ENCODE data around the gene ALPG. TPM values are rescaled to one million over a fixed set of nuclear protein-coding genes. Genes with fewer than 3 reads are reported as not detected.
"Not testable (repeated sequence)": the region's sequence is repeated elsewhere in the genome, so short reads cannot be mapped to it uniquely, and the experiment has no call there.

ALPG gene
- total RNA-seq: not detected in 2 replicates
- polyA plus RNA-seq (2012): not detected

GRCh38 chr2:232406556-232407310 is at the start of gene ALPG:
Gene ALPG (plus strand): TSS chr2:232406844. CDS start chr2:232406895, 51 bp downstream.
- no peak for DNase-seq (ENCODE audit: low read depth)

DNA sequence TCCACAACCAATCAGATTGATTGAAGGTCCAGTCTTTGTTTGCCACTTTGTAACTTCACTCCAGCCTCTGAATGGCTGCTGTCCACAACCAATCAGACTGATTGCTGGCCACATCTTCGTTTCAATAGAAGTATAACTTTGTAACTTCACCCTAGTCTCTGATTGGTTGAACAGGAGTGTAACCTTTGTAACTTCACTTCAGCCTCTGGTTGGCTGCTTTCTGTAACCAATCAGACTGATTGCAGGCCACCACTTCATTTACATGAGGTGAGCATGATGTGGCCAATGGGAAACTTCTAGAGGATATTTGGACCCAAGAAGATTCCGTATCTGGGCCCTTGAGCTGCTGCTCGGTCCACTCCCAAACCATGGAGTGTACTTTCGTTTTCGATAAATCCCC is 45.0 kb upstream of the ALPG start:
- DNase-seq (ENCODE audit: low read depth): no peak

DNA sequence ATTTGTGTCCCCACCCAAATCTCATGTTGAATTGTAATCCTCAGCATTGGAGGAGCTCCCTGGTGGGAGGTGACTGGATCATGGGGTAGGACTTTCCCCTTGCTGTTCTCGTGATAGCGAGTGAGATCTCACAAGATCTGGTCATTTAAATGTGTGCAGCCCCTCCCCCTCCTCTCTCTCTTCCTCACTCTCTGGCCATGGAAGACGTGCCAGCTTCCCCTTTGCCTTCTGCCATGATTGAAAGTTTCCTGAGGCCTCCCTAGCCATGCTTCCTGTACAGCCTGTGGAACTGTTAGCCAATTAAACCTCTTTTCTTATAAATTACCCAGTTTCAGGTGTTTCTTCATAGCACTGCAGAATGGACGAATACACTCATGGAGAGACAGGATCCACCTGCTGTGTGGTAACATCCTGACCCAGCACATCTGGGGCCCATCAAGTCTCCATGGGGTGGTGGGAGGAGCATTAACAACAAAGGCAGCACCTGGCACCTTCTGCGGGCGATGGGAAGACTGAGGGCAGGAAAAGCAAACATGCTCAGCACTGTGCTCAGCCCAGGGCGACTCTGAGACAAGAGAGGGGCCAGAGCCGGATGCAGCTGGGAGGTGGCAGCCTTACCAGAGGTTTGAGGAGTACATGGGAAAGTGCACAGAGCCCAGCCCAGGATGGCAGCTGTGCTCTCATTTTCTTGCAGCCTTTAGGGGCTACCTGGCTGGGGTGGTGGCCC is 44.3 kb upstream of the ALPG start:
- DNase-seq (ENCODE audit: low read depth): no peak

- not testable (repeated sequence) for DNase-seq (ENCODE audit: low read depth)
Measured at GRCh38 chr2:232363064-232363783, 43.4 kb upstream of the ALPG start.

- DNase-seq (ENCODE audit: low read depth): peak; percentile 10
Measured at GRCh38 chr2:232363784-232364615, 42.6 kb upstream of the ALPG start.

GRCh38 chr2:232364806-232365594 is 41.6 kb upstream of the ALPG start:
- not testable (repeated sequence) for DNase-seq (ENCODE audit: low read depth)

DNA sequence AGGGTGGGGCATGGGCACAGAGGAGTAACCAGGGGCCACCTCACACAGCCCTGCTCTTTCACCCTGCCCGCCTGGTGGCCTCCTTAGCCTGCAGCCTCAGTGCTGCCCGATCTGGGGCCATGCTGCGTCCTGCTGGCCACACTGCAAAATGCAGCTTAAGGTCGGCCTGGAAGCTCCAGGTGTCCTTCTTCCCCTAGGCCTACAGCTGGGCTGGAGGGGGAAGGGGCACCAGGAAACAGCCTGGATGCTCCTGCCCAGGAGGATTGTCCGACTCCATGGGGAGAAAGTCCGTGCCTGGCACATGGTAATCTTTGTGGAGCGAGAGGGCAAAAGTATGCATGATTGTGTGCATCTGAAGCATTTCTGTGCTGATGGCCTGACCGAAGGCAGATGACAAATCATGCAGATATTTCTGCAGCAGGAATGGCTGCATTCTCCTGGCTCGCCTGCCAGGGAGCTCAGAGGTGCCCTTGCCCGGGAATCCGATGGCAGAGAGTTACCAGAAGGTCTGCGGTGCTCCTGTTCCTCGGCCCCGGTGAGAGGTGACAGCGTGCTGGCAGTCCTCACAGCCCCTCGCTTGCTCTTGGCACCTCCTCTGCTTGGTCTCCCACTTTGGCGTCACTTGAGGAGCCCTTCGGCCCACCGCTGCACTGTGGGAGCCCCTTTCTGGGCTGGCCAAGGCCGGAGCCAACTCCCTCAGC is 40.9 kb upstream of the ALPG start:
- DNase-seq (ENCODE audit: low read depth): peak; percentile 27

GRCh38 chr2:232366461-232366860 is 40.2 kb upstream of the ALPG start:
- not testable (repeated sequence) for DNase-seq (ENCODE audit: low read depth)

DNA sequence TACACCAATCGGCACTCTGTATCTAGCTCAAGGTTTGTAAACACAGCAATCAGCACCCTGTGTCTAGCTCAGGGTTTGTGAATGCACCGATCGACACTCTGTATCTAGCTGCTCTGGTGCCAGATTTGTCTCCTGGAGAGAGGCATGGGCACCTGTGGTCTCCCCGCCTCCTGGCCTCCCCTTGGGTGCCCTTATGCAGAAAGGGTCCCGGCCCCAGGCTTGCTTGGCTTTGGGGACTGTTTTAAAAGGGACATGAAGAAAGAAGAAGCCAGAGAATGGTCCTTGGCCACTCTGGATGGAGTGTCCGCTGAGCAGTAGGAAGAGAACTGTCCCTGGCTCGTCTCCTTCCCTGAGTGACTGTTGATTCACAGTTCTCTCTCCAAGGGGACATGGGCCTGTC is 39.6 kb upstream of the ALPG start:
- no peak for DNase-seq (ENCODE audit: low read depth)

- no peak for DNase-seq (ENCODE audit: low read depth)
Measured at GRCh38 chr2:232367591-232368233, 38.9 kb upstream of the ALPG start.

DNA sequence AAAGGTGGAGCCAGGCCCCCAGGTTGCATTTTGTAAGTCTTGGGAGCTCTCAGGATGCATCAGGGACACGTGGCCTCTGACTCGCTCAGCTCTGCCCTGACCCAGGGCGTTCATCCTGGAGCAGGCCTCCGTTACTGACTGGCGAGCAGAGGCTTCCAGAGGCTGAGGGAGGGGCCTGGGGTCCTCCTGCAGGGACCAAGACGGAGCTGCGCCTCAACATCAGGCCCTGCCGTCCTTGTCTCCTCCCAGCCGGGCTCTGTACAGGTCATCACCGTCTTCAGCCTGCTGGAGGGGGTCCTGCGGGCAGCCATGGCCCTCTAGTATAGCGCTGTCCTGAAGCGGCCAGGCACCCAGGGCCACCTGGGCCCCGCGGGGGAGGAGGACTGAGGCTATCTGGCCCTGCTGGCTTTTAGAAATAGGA is 38.3 kb upstream of the ALPG start:
- no peak for DNase-seq (ENCODE audit: low read depth)

- no peak for DNase-seq (ENCODE audit: low read depth)
Measured at GRCh38 chr2:232369126-232369951, 37.3 kb upstream of the ALPG start.

DNA sequence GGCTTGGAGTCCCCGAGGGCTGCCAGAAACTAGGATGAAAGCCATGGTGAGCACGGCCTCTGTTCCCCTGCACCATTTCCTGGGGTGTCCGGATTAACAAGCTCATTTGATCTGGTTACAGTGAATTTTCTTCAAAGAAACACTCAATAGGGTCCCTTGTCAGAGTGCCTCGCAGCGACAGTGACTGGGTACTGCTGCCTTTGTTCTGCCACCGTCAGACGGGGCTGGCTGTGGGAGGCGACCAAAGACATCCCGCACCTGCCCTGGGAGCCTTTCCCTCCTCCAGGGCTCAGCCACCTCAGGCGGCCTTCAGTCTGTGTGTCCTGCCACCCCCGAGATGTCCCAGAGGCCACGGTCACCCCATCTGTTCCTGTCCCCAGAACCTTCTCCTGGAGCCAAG is 36.6 kb upstream of the ALPG start:
- not testable (repeated sequence) for DNase-seq (ENCODE audit: low read depth)

DNA sequence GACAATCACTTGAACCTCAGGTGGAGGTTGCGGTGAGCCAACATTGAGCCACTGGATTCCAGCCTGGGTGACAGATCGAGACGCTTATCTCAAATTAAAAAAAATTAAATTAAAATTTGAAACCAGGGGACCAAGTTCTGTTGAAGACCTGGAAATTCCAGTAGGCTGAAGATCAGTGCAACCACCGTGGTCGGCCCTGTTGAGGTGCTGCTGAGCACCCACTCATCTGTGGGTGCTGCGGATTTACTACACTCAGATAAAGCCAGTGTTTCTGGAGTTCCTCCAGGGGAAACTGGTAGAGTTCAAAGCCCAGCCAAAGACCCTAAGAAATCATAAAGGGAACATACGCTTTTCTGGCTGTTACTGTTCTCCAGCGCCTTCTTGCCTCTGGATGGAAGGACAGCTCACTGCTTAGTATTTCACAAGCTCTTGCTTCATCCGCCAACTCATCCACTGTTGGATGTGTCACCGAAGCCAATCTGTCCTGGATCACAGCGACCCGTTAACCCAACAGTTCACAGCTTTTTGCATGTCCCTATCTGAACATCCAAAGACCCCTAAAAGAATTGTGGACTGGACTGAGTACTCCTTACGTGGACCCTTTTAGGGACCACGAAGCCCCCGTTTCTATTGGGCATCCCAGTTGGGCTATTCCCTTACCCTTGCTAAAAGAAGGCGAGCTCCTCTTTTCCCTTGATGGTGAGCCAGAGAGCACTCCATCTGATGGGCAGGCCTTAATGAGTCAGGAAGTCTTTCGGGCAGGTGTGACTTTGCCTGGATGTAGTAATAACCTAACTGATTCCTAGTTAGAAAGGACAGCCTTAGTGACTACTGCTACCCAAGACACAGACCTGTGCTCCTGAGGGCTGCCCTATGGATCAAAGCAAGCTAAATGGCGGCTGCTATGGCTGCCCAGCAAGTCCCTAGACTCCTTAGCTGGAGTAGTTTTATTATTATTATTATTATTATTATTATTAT is 34.1 kb upstream of the ALPG start:
- no peak for DNase-seq (ENCODE audit: low read depth)

GRCh38 chr2:232374356-232374755 is 32.3 kb upstream of the ALPG start:
- no peak for DNase-seq (ENCODE audit: low read depth)

- DNase-seq (ENCODE audit: low read depth): no peak
Measured at GRCh38 chr2:232375164-232375563, 31.5 kb upstream of the ALPG start.

GRCh38 chr2:232376260-232376659 is 30.4 kb upstream of the ALPG start:
- no peak for DNase-seq (ENCODE audit: low read depth)

Measured in myocyte (in vitro differentiated cells).